Midbrain (tissue), 1 donor: ENCODE measurements around the gene CT47A1.
"Not testable (repeated sequence)": the region's sequence is repeated elsewhere in the genome, so short reads cannot be mapped to it uniquely, and the experiment has no call there.

ENCODE experiments used
- DNase-seq: peaks from one replicate; lab custom pipeline; 2025; lab: John Stamatoyannopoulos, UW

The CT47A1 gene

GRCh38 chrX:120985660-120986059 lies at the start of gene CT47A1:
Gene CT47A1 (minus strand): TSS chrX:120985760. CDS start chrX:120985529, 231 bp downstream.
- DNase-seq = not testable (repeated sequence)

DNA sequence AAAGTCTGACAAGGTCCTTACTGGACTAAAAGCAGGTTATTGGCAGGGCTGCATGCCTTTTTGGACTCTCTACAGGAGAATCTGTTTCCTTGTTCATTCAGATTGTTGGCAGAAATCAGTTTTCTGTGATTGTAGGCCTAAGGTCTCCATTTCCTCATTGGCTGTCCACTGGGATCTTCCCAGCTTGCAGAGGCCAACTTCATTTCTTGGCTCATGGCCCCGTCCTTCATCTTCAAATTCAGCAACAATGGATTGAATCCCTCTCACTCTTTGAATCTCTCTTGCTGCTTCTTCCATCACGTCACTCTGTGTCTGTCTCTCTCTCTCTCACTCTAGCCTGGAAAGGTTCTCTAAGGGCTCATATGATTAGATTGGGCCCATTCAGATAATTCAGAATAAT lies 47.0 kb upstream of the CT47A1 start:
- DNase-seq = no peak

- no peak for DNase-seq
Observed at GRCh38 chrX:121030083-121030482, 44.5 kb upstream of the CT47A1 start.

DNA sequence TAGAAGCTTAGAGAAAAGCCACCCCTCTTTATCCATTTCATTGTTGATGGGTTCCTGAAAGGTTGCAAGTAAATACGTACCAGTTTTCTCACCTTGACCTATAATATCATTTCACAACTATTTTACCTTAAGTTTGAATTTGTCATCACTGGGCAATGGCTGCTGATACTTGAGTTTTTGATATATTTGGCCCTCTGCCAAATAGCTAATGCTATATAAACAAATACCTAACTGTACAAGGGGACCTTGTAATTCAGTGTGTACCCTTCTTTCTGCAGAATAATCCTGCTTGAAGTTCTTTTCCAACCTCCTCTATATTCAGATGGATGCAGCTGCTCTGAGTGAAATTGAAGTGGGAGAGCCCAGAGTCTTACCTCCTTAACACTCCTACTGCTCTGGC lies 42.9 kb upstream of the CT47A1 start:
- no peak for DNase-seq

DNA sequence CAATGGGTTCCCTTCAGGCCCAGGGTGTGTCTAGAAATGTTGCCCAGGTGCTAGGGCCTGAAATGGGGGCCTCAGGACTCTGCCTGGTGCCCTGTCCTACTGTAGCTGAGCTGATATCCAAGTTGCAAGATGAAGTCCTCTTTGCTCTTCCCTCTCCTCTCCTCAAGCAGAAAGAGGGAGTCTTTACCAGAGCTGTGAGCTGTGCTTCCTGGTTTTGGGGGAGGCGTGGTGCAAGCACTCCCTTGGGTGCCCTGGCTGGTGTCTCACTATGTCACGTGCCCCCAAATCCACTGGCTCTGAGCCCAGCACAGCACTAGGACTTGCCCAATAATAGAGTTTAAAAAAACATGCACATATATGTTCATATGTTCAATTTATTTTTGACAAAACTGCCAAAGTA lies 29.3 kb upstream of the CT47A1 start:
- DNase-seq = no peak

DNA sequence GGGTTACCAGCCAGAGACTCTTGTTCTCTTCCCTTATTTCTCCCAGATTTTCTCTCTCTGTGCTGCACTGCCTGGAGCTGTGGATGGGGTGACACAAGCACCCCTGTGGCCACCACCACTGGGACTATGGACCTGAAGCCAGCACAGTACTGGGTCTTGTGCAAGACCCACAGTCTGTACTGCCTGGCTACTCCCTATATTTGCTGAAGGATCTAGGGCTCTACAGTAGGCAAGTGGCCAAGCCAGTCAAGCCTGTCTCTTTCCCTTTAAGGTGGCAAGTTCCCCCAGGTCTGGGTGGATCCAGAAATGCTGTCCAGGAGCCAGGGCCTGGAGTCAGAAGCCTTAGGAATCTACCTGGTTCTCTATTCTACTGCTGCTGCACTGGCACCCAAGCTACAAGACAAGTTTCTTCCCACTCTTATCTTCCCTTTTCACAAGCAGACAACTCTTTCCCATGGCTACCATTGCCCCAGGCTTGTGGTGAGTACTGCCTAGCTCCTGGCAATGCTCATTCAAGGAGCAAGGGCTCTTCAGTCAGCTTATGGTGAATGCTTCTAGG lies 28.4 kb upstream of the CT47A1 start:
- no peak for DNase-seq

- no peak for DNase-seq
Observed at GRCh38 chrX:121011254-121011653, 25.7 kb upstream of the CT47A1 start.

DNA sequence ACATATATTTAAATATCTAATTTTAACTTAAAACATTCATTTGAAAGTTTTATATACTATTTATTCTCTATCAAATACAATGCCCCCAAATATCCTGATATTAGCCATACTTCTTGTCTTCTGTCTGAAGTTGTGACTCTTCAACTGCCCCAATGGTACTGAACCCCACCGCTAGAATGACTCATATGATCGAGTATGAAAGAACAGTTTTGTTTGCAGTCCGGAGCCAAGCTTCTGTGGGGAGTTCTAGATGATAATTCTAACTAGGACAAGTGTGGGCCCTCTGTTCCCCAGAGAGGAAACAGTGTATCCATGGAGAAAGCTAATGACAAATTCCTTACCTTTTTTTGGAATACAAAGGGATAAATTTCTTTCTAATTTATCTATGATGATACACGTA lies 24.7 kb upstream of the CT47A1 start:
- DNase-seq = peak; percentile 41

DNA sequence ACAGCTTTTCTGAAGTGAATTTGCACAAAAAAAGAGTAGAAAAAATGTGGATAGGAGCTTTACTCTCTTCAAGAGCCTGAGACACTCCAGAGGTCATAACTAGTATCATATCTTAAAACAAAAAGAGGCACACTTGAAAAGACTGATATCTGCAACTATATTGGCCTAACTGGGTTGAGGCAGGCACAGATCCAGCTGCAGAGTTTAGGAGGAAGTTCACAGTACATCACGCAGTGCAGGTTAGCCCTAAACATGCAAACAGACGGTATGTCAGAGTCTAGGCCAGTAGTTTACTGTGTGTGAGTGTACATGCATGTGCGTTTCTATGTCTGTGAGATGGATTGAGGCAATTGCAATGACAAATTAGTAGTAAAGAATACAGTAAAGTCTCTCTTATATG lies 24.2 kb upstream of the CT47A1 start:
- DNase-seq = no peak

- DNase-seq = no peak
Observed at GRCh38 chrX:121008920-121009319, 23.4 kb upstream of the CT47A1 start.

- no peak for DNase-seq
Observed at GRCh38 chrX:121000589-121000988, 15.0 kb upstream of the CT47A1 start.

DNA sequence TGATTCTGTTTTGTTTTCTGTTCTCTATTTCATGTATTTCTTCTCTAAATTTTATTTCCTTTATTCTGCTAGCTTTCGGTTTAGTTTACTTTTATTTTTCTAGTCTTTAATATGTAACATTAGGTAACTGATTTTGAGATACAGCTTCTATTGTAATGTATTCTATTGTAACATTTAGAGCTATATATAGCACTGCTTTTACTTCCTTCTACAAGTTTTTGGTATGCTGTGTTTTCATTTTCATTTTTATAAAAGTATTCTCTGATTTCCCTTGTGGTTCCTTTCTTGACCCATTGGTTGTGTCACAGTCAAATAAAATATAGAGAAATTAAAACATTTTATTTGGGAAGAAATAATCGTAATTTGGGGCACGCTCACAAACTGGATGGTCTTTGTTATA lies 13.9 kb upstream of the CT47A1 start:
- no peak for DNase-seq

DNA sequence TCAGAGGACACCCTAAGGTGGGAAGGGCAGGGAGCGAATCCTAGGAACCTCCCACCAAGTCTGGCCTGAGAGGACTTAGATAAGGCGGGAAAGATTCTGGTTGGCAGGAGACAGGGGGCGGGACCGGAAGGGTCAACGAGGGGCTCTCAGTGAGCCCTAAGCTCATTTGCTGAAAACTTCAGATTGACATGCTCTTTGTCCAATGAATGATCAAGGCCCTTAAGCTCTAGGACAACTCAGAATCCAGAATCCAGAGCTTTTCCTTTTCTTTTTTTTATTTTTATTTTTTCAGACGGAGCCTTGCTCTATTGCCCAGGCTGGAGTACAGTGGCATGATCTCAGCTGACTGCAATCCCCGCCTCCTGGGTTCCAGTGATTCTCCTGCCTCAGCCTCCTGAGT lies 29.1 kb downstream of the CT47A1 start, which contains the start of gene CT47A7:
Gene CT47A7 (minus strand): TSS at position 101 of the 400 bp plus-strand sequence. CDS start 255 bp downstream, outside the sequence.
- not testable (repeated sequence) for DNase-seq
